Colonic mucosa (tissue), 4 donors: ENCODE results near the gene DBNDD2. TPM values are rescaled to one million over a fixed set of nuclear protein-coding genes. Genes with fewer than 3 reads are reported as not detected.

Experiments
- DNase-seq: peaks from one replicate; pipeline ENCODE4 v3.0.0-alpha.2; 2020
- H3K27ac ChIP-seq: fragments of 200-600 bp; one replicate; pipeline ENCODE4 v1.8.0; 2021
- H3K27me3 ChIP-seq: fragments of 200-600 bp; one replicate; pipeline ENCODE4 v1.8.0; 2021
- H3K36me3 ChIP-seq: fragments of 200-600 bp; one replicate; pipeline ENCODE4 v1.8.0; 2021
- H3K4me1 ChIP-seq: fragments of 200-600 bp; one replicate; pipeline ENCODE4 v1.8.0; 2021; ENCODE audit warnings: mild to moderate bottlenecking
- H3K4me3 ChIP-seq: fragments of 200-600 bp; one replicate; pipeline ENCODE4 v1.8.0; 2021
- H3K9ac ChIP-seq, 2 donors: one replicate each; pipeline ENCODE4 v1.7.0; 2013; ENCODE audit warnings: control low read depth in 2 of 2, low read depth in 2 of 2, low read length in 2 of 2
- H3K9me3 ChIP-seq: fragments of 200-600 bp; one replicate; pipeline ENCODE4 v1.8.0; 2021
- intact Hi-C: fragments of 100-400 bp; cut with DNase I; formaldehyde crosslinking; loops from one replicate; pipeline ENCODE4 v1.14.1; 2022
- total RNA-seq, 2 donors: library from RNA; stranded (reverse); fragmentation: NEBNext Ultra II Directional in 1 of 2; extraction: Animal tissue kit (Norgen Biotek cat#: 25700) in 1 of 2; gene quantifications; one replicate each; pipeline ENCODE4 v1.2.1, GENCODE V29; 2021
- TF ChIP-seq, protein P1 (sequence below): fragments of 200-600 bp; IDR thresholded peaks from one replicate; pipeline ENCODE4 v1.8.0; 2022; ENCODE audit warnings: antibody characterized with exemption, mild to moderate bottlenecking
- donor health status: healthy.
- donor health status: DM: no; HTN: no; CAD: no.
- donor health status: DM: no; HTN: no; CAD: no.

Gene DBNDD2
- total RNA-seq, 2 donors from 2014 or later: 109 to 131 TPM

DNA sequence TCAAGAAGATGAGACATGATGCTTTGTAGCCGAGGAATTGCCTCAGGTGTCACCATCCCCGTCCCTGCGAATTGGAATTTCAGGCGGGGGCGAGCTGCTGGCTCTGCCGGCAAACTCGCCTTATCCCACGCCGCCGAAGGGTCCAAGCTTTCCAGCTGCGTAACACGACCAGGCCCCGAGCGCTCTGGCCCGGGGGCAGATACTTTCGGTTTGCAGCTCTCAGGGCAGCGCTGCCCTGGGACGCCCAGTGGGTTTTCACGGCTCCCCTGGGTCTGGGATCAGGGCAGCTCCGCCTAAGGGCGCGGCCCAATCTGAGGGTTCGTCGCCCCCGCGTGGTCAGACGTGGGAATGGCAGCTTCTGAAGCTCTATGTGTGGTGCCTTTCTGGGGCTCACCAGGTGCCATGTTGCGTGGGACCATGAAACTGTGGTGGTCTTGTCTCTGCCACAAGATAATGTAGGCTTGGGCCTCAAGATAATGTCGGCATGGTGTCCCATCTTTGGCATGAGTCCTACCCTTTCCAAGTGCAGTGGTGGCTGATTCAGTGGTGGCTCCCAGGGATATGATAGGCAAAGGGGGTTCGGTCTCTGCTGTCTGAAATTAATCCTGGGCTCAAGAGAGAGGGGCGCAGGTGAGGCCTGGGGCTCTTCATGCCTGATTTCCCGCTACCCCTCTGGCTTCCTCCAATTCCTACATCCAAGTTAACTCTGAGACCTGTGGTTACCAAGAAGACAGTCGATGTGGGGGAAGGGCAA lies 28.8 kb downstream of the DBNDD2 start:
- peak overlapping the region; percentile 81 to 83 for H3K9ac ChIP-seq
- no peaks in the 10 kb centered on the region for H3K27me3 ChIP-seq
- H3K9me3 ChIP-seq: no peaks in the 10 kb centered on the region
- intact Hi-C loops: loop anchor here (5.0 kb wide), 2 partner anchors 65 to 115 kb away; no protein-coding TSS in a partner anchor
- H3K4me3 ChIP-seq: peak overlapping the region; percentile 48
- H3K36me3 ChIP-seq: no peaks in the 10 kb centered on the region
- peak overlapping the region; percentile 41 for H3K27ac ChIP-seq
- DNase-seq: peak; percentile 93
- H3K4me1 ChIP-seq: no peaks in the 10 kb centered on the region
- TF ChIP-seq, protein P1, sequence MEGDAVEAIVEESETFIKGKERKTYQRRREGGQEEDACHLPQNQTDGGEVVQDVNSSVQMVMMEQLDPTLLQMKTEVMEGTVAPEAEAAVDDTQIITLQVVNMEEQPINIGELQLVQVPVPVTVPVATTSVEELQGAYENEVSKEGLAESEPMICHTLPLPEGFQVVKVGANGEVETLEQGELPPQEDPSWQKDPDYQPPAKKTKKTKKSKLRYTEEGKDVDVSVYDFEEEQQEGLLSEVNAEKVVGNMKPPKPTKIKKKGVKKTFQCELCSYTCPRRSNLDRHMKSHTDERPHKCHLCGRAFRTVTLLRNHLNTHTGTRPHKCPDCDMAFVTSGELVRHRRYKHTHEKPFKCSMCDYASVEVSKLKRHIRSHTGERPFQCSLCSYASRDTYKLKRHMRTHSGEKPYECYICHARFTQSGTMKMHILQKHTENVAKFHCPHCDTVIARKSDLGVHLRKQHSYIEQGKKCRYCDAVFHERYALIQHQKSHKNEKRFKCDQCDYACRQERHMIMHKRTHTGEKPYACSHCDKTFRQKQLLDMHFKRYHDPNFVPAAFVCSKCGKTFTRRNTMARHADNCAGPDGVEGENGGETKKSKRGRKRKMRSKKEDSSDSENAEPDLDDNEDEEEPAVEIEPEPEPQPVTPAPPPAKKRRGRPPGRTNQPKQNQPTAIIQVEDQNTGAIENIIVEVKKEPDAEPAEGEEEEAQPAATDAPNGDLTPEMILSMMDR: peak; percentile 89

DNA sequence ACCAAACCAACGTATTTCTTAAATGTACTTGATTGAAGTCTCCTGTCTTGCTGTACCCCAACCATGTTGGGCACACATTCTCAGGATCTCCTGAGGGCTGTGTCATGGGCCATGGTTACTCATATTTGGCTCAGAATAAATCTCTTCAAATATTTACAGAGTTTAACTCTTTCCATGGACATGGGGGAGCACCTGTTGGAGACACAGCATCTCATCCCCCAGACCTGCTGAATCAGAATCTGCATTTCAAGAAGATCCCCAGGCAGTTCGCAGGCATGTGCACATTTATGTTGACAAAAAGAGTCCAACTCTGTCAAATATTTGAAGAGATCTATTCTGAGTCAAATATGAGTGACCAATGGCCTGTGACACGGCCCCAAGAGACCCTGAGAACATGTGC lies 32.3 kb downstream of the DBNDD2 start:
- H3K9ac ChIP-seq: no peak overlapping the region
- no peaks in the 10 kb centered on the region for H3K9me3 ChIP-seq
- H3K4me3 ChIP-seq: no peak overlapping the region
- H3K27ac ChIP-seq: no peak overlapping the region
- no peaks in the 10 kb centered on the region for H3K36me3 ChIP-seq
- no peaks in the 10 kb centered on the region for H3K4me1 ChIP-seq
- TF ChIP-seq, protein P1: no peak
- H3K27me3 ChIP-seq: no peaks in the 10 kb centered on the region
- intact Hi-C loops: no loop called here
- DNase-seq: no peak

DNA sequence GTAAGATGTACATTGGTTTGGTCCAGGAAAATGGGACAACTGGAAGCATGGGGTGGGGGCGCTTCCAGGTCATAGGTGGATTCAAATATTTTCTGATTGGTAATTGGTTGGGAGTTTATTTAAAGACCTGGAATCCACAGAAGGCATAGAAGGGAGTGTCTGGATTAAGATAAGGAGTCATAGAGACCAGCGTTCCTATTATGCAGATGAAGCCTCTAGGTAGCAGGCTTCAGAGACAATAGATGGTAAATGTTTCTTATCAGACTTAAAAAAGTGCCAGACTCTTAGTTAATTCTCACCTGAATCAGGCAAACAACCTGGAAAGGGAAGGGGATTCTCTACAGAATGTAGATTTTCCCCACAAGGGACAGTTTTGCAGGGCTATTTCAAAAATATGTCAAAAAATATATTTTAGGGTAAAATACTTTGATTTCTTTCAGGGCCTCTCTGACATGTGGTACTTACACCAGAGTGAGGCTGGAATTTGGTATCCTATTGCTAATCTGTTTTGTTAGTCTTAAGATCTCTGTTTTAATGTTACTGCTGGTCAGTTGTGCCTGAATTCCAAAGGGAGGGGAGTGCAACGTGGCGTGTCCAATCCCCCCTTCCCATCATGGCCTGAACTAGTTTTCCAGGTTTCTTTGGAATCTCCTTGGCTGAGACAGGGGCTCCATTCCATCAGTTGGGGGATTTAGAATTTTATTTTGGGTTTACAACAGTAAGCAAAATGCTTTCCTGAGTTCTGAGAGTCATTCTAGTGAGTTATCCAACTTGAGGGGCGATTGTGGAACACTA lies 33.0 kb downstream of the DBNDD2 start:
- TF ChIP-seq, protein P1: no peak
- intact Hi-C loops: no loop called here
- H3K27ac ChIP-seq: no peak overlapping the region
- no peak for DNase-seq
- no peaks in the 10 kb centered on the region for H3K4me1 ChIP-seq
- no peak overlapping the region for H3K9ac ChIP-seq
- no peaks in the 10 kb centered on the region for H3K9me3 ChIP-seq
- H3K36me3 ChIP-seq: no peaks in the 10 kb centered on the region
- no peaks in the 10 kb centered on the region for H3K27me3 ChIP-seq
- no peak overlapping the region for H3K4me3 ChIP-seq

DNA sequence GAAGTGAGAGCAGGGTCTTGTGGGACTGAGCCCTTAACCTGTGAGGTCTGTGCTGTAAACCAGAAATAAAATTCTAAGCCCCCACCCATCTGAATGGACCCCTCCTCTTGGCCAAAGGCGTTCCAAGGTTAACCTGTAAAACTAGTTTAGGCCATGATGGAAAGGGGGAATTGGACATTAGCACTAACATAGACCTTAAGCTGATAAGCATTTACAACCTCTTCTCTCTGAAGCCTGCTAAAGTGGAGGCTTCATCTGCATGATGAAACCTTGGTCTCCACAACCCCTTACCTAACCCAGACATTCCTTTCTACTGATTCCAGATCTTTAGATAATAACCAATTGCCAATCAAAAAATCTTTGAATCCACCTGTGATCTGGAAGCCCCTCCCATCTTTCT lies 33.7 kb downstream of the DBNDD2 start:
- TF ChIP-seq, protein P1: no peak
- Histone ChIP-seq H3K27ac (no peak overlapping the region), H3K4me3 (no peak overlapping the region), H3K9ac (no peak overlapping the region), H3K36me3 (no peaks in the 10 kb centered on the region), H3K27me3 (no peaks in the 10 kb centered on the region), H3K4me1 (no peaks in the 10 kb centered on the region), H3K9me3 (no peaks in the 10 kb centered on the region)
- no peak for DNase-seq
- intact Hi-C loops: no loop called here

DNA sequence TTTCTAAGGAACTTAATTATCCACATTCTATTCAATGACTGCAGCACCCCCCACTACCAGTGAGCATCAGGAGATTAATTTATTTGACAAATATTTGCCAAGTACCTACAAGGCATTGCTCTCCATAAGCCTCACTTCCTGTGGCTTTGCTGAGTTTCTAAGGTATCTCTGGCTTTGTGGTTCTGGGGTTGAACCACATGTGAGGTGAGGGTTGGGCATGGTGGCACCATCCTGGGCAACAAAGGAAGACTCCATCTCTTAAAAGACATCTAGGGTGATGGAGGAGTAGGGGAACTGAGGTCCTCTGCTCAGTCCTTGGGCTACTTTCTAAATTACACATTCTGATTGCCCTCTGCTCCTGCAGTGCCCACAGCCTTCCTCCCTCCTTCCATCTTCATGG lies 36.0 kb downstream of the DBNDD2 start:
- intact Hi-C loops: no loop called here
- no peak overlapping the region for H3K27ac ChIP-seq

More for the DNA sequence above, 36.0 kb downstream of the DBNDD2 start:
- TF ChIP-seq, protein P1: no peak
- Histone ChIP-seq H3K36me3 (no peaks in the 10 kb centered on the region), H3K9me3 (no peaks in the 10 kb centered on the region), H3K9ac (no peak overlapping the region), H3K4me1 (no peaks in the 10 kb centered on the region), H3K27me3 (no peaks in the 10 kb centered on the region), H3K4me3 (no peak overlapping the region)
- no peak for DNase-seq
